ENCODE data around the gene STAT5B.

DNA sequence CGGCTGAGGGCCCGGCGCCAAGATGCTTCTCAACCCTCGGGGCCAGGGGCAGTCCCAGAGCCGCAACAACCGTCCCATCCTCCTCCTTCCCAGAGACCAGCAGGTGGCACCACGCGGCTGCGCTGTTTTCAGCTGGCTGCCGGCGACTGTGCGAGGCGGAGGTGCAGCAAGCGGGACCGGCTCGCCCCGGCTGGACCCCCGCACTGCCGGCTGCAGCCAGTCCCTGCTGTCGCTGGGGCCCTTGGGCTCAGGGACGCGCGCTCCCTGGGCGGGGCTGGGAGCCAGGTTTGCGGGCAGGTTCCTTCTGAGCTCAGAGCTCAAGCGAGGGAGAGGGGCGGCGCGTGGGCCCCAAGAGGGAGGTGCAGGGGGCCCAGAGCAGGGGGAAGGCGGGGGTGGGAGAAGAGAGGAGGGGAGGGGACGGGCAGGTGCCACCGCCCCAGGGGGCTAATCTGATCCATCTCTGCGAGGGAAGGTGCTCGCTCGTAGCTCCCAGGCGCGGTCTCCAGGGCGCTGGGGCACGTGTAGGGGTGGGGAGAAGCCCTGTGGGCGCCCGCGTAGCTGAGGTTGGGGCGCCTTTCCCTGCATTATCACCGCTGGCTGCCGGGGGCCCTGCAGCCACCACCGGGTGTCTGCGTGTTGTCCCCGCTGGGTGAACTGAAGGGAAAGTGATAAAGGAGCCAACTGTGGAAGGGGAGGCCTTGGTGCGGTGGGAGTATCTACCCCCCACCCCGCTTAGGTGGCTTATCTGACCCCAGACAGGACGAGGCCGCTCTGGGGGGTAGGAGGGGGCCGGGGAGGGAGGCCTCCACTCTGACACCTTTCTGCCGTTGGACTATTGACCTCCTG is 36.3 kb upstream of the STAT5B start:
- TF ChIP-seq, protein P1, sequence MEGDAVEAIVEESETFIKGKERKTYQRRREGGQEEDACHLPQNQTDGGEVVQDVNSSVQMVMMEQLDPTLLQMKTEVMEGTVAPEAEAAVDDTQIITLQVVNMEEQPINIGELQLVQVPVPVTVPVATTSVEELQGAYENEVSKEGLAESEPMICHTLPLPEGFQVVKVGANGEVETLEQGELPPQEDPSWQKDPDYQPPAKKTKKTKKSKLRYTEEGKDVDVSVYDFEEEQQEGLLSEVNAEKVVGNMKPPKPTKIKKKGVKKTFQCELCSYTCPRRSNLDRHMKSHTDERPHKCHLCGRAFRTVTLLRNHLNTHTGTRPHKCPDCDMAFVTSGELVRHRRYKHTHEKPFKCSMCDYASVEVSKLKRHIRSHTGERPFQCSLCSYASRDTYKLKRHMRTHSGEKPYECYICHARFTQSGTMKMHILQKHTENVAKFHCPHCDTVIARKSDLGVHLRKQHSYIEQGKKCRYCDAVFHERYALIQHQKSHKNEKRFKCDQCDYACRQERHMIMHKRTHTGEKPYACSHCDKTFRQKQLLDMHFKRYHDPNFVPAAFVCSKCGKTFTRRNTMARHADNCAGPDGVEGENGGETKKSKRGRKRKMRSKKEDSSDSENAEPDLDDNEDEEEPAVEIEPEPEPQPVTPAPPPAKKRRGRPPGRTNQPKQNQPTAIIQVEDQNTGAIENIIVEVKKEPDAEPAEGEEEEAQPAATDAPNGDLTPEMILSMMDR (IDR thresholded peaks at IDR 0.05) = peak in 2 of 3 donors; percentile 61 to 65
- TF ChIP-seq POLR2A (IDR thresholded peaks at IDR 0.05) = no peak
